Peyer's patch (tissue), 4 donors: ENCODE data around the gene CCKAR. TPM values are rescaled to one million over a fixed set of nuclear protein-coding genes. Genes with fewer than 3 reads are reported as not detected.

ENCODE experiments used
- DNase-seq, 3 donors: peaks; one replicate each; pipeline ENCODE4 v3.0.0-alpha.2; 2017 to 2019
- H3K27ac ChIP-seq, 4 donors: fragments of 200-600 bp; sonication (generic); one replicate each; pipeline ENCODE4 v1.5.1; 2016 to 2019
- H3K27me3 ChIP-seq, 2 donors: fragments of 200-600 bp; sonication (generic); one replicate each; pipeline ENCODE4 v1.5.1; 2019
- H3K36me3 ChIP-seq, 3 donors: fragments of 200-600 bp; sonication (generic); one replicate each; pipeline ENCODE4 v1.5.1; 2016 to 2019
- H3K4me1 ChIP-seq, 4 donors: fragments of 200-600 bp; sonication (generic); one replicate each; pipeline ENCODE4 v1.5.1; 2016 to 2019
- H3K4me3 ChIP-seq, 4 donors: fragments of 200-600 bp; sonication (generic); 1 replicate in 3 of 4; 2 replicates in 1 of 4; pipeline ENCODE4 v1.5.1; 2016 to 2019; ENCODE audit warnings: mild to moderate bottlenecking in 1 of 4
- H3K9me3 ChIP-seq, 4 donors: fragments of 200-600 bp; sonication (generic); one replicate each; pipeline ENCODE4 v1.5.1; 2016 to 2019; ENCODE audit warnings: mild to moderate bottlenecking in 1 of 4
- POLR2A ChIP-seq, 2 donors: fragments of 450-650 bp; IDR thresholded peaks; one replicate each; pipeline ENCODE4 v1.5.1; 2017; ENCODE audit warnings: antibody characterized with exemption in 2 of 2, mild to moderate bottlenecking in 2 of 2, moderate library complexity in 2 of 2
- total RNA-seq, 4 donors: library from RNA; depleted of rRNA; stranded (reverse); fragments of >200 nt; gene quantifications; one replicate each; pipeline ENCODE4 v1.1.0, GENCODE V29; 2016
- TF ChIP-seq, protein P1 (sequence below), 6 experiments: fragments of 450-650 bp in 4 of 6; fragments of 200-600 bp in 2 of 6; sonication (generic) in 1 of 6; IDR thresholded peaks; one replicate each; pipeline ENCODE4 v1.5.1; 2017 to 2019; ENCODE audit warnings: antibody characterized with exemption in 6 of 6, mild to moderate bottlenecking in 3 of 6, moderate library complexity in 1 of 6

CCKAR gene
- total RNA-seq, 4 donors from 2014 or later, result not detected

DNA sequence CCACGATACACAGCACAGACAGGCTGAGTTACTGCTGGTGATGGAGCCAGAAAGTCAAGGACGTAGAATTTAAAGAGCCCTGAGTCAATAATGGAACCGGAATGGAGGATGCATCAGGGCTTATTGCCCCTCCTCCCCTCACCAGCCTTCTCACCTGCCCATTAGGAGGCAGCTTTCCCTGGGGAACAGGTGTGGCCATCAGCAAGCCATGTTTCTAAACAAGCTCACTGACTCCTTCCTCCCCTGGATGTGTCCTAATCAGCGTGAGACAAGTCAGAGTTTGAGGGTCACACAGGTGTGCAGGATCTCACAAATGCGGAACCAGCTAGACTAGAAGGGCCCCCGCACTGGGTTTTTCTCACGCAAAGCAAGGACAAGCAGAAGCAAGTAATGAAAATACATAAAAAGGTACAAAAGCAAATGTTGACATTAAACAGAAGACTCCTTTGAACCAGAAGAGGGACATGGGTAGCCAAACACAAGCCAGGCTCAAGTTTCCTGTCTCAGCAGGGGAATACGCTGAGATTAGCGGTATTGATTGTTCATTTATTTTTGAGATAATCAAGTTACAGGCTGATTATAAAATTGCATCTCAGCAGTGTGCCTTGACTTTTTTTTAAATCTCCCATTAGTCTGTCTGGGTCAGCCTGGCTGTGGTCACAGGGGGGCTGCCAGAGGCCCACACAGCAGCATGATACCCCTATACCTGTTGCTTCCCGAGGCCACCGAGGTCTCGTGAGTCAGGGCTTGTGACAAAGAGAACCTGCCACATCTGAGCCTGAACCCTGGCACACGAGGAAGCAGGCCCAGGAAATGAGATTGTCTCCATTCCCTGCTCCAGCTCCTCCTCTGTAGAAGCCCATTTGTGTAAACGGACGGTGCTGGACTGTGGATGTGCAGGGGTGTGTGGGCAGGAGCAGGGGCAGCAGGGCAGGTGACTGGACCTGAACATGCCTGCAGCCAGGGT lies 37.4 kb downstream of the CCKAR start:
- Histone ChIP-seq H3K36me3 (no peaks in the 10 kb centered on the region), H3K27me3 (no peaks in the 10 kb centered on the region), H3K4me1 (no peaks in the 10 kb centered on the region), H3K9me3 (no peaks in the 10 kb centered on the region), H3K27ac (no peak overlapping the region), H3K4me3 (no peak overlapping the region)
- TF ChIP-seq POLR2A (IDR thresholded peaks at IDR 0.05), result no peak
- TF ChIP-seq, protein P1, sequence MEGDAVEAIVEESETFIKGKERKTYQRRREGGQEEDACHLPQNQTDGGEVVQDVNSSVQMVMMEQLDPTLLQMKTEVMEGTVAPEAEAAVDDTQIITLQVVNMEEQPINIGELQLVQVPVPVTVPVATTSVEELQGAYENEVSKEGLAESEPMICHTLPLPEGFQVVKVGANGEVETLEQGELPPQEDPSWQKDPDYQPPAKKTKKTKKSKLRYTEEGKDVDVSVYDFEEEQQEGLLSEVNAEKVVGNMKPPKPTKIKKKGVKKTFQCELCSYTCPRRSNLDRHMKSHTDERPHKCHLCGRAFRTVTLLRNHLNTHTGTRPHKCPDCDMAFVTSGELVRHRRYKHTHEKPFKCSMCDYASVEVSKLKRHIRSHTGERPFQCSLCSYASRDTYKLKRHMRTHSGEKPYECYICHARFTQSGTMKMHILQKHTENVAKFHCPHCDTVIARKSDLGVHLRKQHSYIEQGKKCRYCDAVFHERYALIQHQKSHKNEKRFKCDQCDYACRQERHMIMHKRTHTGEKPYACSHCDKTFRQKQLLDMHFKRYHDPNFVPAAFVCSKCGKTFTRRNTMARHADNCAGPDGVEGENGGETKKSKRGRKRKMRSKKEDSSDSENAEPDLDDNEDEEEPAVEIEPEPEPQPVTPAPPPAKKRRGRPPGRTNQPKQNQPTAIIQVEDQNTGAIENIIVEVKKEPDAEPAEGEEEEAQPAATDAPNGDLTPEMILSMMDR (IDR thresholded peaks at IDR 0.05), result no peak
- no peak for DNase-seq

DNA sequence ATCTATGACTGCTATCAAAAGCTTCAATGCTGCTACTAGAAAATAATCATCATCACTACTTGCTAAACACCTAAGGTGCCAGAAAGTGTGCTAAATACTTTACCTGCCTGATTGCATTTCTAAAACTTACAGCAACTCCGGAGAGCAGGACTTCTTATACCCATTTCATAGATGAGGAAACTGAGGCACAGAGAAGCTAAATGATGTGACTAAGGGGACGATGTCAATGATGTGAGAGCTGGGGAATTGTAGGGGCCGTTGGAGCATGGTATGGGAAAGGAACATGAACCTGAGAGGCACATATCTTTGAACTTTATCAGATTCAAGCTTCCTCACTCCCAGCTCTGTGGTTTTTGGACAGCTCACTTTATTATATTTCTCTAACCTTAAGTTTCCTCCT lies 38.7 kb downstream of the CCKAR start:
- no peaks in the 10 kb centered on the region for H3K4me1 ChIP-seq
- H3K36me3 ChIP-seq, result no peaks in the 10 kb centered on the region
- DNase-seq, result no peak
- TF ChIP-seq, protein P1 (IDR thresholded peaks at IDR 0.05), result no peak
- no peaks in the 10 kb centered on the region for H3K9me3 ChIP-seq
- H3K27ac ChIP-seq, result no peak overlapping the region
- H3K4me3 ChIP-seq, result no peak overlapping the region
- H3K27me3 ChIP-seq, result no peaks in the 10 kb centered on the region

DNA sequence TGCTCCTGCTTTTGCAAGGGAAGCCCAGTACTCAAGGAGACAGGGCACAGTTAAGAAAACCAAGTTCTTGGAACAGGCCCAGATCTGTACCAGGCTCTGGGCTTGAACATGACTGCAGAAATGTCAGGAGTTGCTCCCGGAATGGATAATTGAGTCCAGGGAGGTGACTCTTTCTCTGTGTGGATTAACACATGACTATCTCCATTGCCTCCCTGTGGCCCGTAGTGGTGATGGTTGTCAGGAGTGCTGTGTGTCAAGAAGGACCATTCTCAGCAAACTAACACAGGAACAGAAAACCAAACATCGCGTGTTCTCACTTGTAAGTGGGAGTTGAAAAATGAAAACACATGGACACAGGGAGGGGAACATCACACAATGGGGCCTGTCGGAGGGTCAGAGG lies 39.9 kb downstream of the CCKAR start:
- H3K27ac ChIP-seq, result no peak overlapping the region
- no peaks in the 10 kb centered on the region for H3K9me3 ChIP-seq
- DNase-seq, result no peak
- no peaks in the 10 kb centered on the region for H3K4me1 ChIP-seq
- H3K36me3 ChIP-seq, result no peaks in the 10 kb centered on the region
- no peak overlapping the region for H3K4me3 ChIP-seq
- TF ChIP-seq, protein P1 (IDR thresholded peaks at IDR 0.05), result no peak
- no peak for TF ChIP-seq POLR2A (IDR thresholded peaks at IDR 0.05)
- H3K27me3 ChIP-seq, result no peaks in the 10 kb centered on the region

DNA sequence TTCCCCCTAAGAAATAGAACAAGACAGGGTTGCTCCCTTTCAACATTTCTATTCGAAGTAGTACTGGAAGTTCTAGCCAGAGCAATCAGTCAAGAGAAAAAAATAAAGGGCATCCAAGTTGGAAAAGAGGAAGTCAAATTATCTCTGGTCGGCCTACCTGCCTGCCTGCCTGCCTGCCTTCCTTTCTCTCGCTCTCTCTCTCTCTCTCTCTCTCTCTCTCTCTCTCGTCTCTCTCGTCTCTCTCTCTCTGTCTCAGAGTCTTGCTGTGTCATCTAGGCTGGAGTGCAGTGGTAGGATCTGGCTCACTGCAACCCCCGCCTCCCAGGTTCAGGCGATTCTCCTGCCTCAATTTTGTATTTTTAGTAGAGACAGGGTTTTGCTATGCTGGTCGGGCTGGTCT lies 42.9 kb downstream of the CCKAR start:
- no peaks in the 10 kb centered on the region for H3K4me1 ChIP-seq
- H3K27ac ChIP-seq, result no peak overlapping the region
- TF ChIP-seq, protein P1 (IDR thresholded peaks at IDR 0.05), result no peak
- no peak for TF ChIP-seq POLR2A (IDR thresholded peaks at IDR 0.05)
- no peak overlapping the region for H3K4me3 ChIP-seq
- no peaks in the 10 kb centered on the region for H3K9me3 ChIP-seq
- no peak for DNase-seq
- no peaks in the 10 kb centered on the region for H3K27me3 ChIP-seq
- no peaks in the 10 kb centered on the region for H3K36me3 ChIP-seq

DNA sequence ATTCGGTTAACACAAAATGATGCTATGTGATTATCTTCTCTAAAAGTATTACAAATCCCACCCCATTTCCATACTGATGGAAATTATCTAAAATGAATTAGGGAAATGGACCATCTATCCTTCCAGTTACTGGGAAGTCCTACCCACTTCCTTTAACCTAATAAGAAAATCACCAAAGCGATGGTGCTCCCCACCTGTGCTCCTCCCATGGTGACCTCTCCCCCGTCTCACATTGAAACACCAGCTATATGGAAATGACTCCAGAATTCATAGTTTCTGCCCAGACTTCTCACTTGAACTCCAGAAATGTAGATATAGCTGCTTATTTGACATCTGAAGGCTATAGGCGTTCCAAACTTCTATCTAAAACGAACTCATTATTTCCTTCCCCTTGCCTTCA lies 48.5 kb downstream of the CCKAR start:
- H3K36me3 ChIP-seq, result peaks cover 0 to 11% (median 0%) of the 10 kb centered on the region in 3 donors
- no peak for DNase-seq
- no peak overlapping the region for H3K4me3 ChIP-seq
- H3K27ac ChIP-seq, result no peak overlapping the region
- no peaks in the 10 kb centered on the region for H3K27me3 ChIP-seq
- no peaks in the 10 kb centered on the region for H3K9me3 ChIP-seq
- TF ChIP-seq POLR2A (IDR thresholded peaks at IDR 0.05), result no peak
- TF ChIP-seq, protein P1 (IDR thresholded peaks at IDR 0.05), result no peak
- no peaks in the 10 kb centered on the region for H3K4me1 ChIP-seq
